Activated T-helper 1 cell treated with anti-CD3 and anti-CD28 coated beads, Interleukin-12 subunit alpha, Interleukin-12 subunit beta, Interleukin-2, Interleukin-4 antibody, amounts not matched to agents 30 ng/mL and 10 ng/mL and 1 ng/mL, durations not matched to agents 14 hours and 24 hours and 36 hours (primary cell): Measurements from ENCODE around the gene TAS2R1. TPM values are rescaled to one million over a fixed set of nuclear protein-coding genes. Genes with fewer than 3 reads are reported as not detected.

Source experiments
- DNase-seq: peaks from one replicate; pipeline ENCODE4 v3.0.0; 2021; ENCODE audit warnings: low spot score
- H3K27ac Mint-ChIP-seq: one replicate; pipeline ENCODE4 v1.8.0; 2021; ENCODE audit warnings: mild to moderate bottlenecking, mixed read lengths
- H3K27me3 Mint-ChIP-seq: one replicate; pipeline ENCODE4 v1.8.0; 2022; ENCODE audit warnings: mild to moderate bottlenecking, moderate library complexity, mixed read lengths; ENCODE audit not compliant: insufficient read depth
- H3K36me3 Mint-ChIP-seq: one replicate; pipeline ENCODE4 v1.8.0; 2021; ENCODE audit warnings: low read depth, mixed read lengths
- H3K4me1 Mint-ChIP-seq: one replicate; pipeline ENCODE4 v1.8.0; 2021; ENCODE audit warnings: low read depth, mixed read lengths
- H3K4me3 Mint-ChIP-seq: one replicate; pipeline ENCODE4 v1.8.0; 2021; ENCODE audit warnings: mild to moderate bottlenecking, moderate library complexity, mixed read lengths
- H3K9me3 Mint-ChIP-seq: one replicate; pipeline ENCODE4 v1.8.0; 2021; ENCODE audit warnings: mixed read lengths
- intact Hi-C: fragments of 100-400 bp; cut with micrococcal nuclease; formaldehyde crosslinking; loops from one replicate; pipeline ENCODE4 v1.15.1; 2024
- total RNA-seq: library from RNA; stranded (reverse); gene quantifications from 2 replicates; pipeline ENCODE4 v1.2.3, GENCODE V29; 2022

TAS2R1 gene
- total RNA-seq, 1 donor from 2014 or later, result not detected

DNA sequence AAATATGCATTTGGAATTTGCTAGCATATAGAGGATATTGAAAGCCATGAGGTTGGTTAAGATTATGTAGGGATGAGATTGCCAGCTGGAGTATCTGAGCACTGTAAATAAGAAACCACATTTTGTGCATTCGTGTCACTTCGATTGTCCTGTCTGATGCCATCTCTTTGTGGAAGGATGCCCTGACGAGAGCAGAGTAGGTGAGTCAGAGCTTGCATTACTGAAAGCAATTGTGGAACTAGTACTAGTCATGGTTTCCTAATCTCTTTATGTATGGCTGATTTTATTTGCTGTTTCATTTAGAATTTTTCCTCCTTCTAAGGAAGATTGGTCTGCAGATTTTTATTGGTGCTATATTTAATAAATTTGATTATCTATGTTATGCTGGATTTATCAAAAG, 14.5 kb upstream of the TAS2R1 start:
- Mint-ChIP-seq H3K4me1 (no peaks in the 10 kb centered on the region), H3K27ac (no peak overlapping the region), H3K4me3 (no peak overlapping the region), H3K9me3 (peaks cover 1% of the 10 kb centered on the region), H3K36me3 (no peaks in the 10 kb centered on the region), H3K27me3 (no peaks in the 10 kb centered on the region)
- intact Hi-C loops, result no loop called here
- DNase-seq, result no peak

DNA sequence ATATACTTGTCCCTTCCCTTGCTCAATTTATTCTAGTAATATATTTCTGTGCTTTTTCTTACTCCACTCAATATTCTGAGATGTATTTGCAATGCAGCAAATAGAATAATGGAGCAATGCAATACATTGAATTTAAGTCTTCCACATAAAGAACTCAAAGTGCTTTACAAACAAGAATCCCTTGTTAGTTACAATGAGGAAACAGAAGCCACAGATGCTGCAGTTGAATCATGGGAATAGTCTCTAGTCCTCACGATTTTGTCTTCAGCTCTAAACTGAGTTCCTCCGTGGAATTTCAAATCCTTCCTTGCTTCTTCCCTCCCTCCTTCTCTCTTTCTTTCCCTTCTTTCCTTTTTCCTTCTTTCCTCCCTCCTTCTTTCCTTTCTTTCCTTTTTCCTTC, 12.5 kb upstream of the TAS2R1 start:
- intact Hi-C loops, result no loop called here
- Mint-ChIP-seq H3K27me3 (no peaks in the 10 kb centered on the region), H3K27ac (no peak overlapping the region), H3K4me1 (no peaks in the 10 kb centered on the region), H3K4me3 (no peak overlapping the region), H3K9me3 (peaks cover 13% of the 10 kb centered on the region), H3K36me3 (no peaks in the 10 kb centered on the region)
- DNase-seq, result no peak

DNA sequence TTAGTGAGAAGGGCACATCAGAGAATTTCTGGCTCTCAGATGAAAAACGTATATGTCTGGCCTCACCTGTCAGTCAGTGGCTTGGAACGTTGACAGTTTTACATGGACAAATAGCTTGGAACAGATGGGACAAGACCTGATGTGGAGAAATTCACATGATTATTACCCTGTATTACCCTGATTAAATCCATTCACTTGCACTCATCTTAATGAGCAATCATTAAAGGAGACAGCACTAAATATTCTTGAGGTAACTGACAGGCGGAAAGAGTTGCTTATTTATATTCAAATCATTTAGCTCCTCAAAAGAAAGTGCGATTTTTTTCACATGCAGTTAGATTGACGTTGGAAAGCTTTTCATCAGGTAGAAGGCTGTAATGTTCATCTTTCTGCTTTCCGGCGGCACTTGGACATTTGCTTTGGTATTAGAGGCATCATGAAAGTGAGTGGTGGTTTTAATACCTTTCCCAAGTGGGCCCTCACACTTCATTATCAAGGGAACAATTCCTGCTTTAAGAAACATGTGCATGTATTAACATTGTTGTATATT, 11.7 kb upstream of the TAS2R1 start:
- no peak overlapping the region for H3K4me3 Mint-ChIP-seq
- peaks cover 13% of the 10 kb centered on the region for H3K9me3 Mint-ChIP-seq

DNA sequence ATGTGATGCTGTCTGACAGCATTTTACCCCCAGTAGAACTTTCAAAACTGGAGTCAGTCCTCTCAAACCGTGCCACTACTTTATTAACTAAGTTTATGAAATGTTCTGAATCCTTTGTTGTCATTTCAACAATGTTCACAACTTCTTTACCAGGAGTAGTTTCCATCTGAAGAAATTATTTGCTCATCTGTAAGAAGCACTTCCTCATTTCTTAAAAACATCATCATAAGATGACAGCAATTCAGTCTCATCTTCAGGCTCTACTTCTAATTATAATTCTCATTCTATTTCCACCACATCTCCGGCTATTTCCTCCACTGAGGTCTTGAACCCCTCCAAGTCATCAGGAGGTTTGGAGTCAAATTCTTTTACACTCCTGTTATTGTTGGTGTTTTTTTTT, 2.3 kb upstream of the TAS2R1 start:
- Mint-ChIP-seq H3K4me3 (no peak overlapping the region), H3K4me1 (no peaks in the 10 kb centered on the region), H3K27ac (no peak overlapping the region), H3K27me3 (no peaks in the 10 kb centered on the region), H3K9me3 (peaks cover 19% of the 10 kb centered on the region), H3K36me3 (no peaks in the 10 kb centered on the region)
- intact Hi-C loops, result no loop called here
- no peak for DNase-seq

More for the DNA sequence above, 11.7 kb upstream of the TAS2R1 start:
- H3K36me3 Mint-ChIP-seq, result no peaks in the 10 kb centered on the region
- no peak for DNase-seq
- intact Hi-C loops, result no loop called here
- H3K27me3 Mint-ChIP-seq, result no peaks in the 10 kb centered on the region
- H3K4me1 Mint-ChIP-seq, result no peaks in the 10 kb centered on the region
- no peak overlapping the region for H3K27ac Mint-ChIP-seq

DNA sequence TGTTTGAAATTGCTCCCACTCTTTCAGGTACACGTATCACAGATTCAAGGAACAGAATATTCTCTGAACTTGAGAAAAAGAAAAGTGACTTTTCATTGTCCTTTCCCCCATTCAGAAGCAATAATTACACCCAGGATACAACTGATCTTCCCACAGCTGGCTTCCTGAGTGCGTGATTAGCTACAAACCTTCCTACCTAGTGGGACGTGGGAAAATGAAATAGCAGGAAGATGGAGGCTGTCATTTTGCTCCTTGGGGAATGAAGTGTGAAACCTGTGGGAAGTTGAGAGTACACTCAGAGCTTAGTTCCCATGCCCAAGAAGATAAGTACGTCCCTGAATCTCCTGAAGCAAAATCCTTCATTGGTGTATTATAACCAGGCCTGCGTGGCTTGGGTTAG, 2.6 kb downstream of the TAS2R1 start:
- intact Hi-C loops, result no loop called here
- Mint-ChIP-seq H3K4me1 (no peaks in the 10 kb centered on the region), H3K9me3 (peaks cover 5% of the 10 kb centered on the region), H3K27me3 (no peaks in the 10 kb centered on the region), H3K27ac (no peak overlapping the region), H3K4me3 (no peak overlapping the region), H3K36me3 (no peaks in the 10 kb centered on the region)
- DNase-seq, result no peak

DNA sequence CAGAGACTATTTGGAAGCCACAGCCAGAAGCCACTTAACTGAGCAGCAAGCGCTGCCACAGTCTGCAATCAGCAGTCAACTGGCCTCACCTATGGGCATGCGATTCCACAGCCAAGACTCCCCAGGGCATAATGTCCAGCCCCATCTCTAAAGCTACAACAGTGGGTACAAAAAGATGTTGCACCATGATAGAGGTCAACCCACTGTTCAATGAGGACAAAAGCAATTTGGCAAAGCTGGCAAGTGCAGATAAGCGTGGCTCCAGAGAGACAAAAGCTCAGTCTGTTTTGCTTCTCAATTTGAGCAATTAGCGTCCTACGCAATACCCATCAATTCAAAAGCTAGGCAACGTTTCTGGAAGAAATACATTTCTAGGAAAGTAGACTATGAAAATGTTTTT, 3.2 kb downstream of the TAS2R1 start:
- H3K27me3 Mint-ChIP-seq, result no peaks in the 10 kb centered on the region
- intact Hi-C loops, result no loop called here
- H3K27ac Mint-ChIP-seq, result no peak overlapping the region
- H3K36me3 Mint-ChIP-seq, result no peaks in the 10 kb centered on the region
- no peaks in the 10 kb centered on the region for H3K4me1 Mint-ChIP-seq
- peaks cover 5% of the 10 kb centered on the region for H3K9me3 Mint-ChIP-seq
- H3K4me3 Mint-ChIP-seq, result no peak overlapping the region
- no peak for DNase-seq

DNA sequence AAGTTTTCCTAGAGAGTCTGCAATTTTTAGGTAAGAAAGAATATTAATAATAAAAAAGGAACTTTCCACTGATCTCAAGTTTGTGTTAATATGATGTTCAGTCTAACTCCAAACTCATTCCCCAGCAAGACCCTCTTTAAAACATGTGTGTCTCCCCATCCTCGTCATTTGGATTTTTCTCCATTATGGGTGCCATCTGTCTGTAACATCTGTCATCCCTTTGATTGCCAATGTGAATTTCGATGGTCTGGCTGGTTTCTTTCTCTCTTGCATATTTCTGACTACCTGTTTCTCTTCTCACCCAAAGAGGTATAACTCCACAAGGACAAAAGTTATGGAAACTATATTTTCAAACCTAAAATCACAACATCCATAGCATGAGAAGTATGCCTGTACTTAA, 4.4 kb downstream of the TAS2R1 start:
- H3K36me3 Mint-ChIP-seq, result no peaks in the 10 kb centered on the region
- H3K27me3 Mint-ChIP-seq, result no peaks in the 10 kb centered on the region
- no peak for DNase-seq
- H3K4me3 Mint-ChIP-seq, result no peak overlapping the region
- H3K9me3 Mint-ChIP-seq, result peaks cover 5% of the 10 kb centered on the region
- H3K27ac Mint-ChIP-seq, result no peak overlapping the region
- intact Hi-C loops, result no loop called here
- H3K4me1 Mint-ChIP-seq, result no peaks in the 10 kb centered on the region

DNA sequence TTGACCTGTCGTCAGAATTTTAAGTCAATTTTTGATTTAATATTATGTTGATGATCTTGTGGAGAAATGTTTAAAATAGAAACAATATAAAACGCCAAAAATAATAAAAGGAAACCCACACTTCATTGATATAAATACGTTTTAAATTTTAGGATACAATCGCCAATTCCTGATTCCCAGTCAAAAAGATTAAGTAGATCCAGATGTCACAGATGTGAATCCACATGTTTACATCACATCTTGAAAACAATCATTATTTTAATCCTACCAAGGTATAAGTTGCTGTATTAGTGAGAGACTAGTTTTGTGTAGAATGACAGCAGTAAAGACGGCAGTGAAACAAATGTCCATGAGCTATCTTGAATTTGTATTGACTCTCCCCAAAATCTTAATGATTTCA, 4.9 kb downstream of the TAS2R1 start:
- no peaks in the 10 kb centered on the region for H3K36me3 Mint-ChIP-seq
- no peaks in the 10 kb centered on the region for H3K27me3 Mint-ChIP-seq
- DNase-seq, result no peak
- no peak overlapping the region for H3K27ac Mint-ChIP-seq
- H3K9me3 Mint-ChIP-seq, result peaks cover 5% of the 10 kb centered on the region
- H3K4me1 Mint-ChIP-seq, result no peaks in the 10 kb centered on the region
- H3K4me3 Mint-ChIP-seq, result no peak overlapping the region
- intact Hi-C loops, result no loop called here

DNA sequence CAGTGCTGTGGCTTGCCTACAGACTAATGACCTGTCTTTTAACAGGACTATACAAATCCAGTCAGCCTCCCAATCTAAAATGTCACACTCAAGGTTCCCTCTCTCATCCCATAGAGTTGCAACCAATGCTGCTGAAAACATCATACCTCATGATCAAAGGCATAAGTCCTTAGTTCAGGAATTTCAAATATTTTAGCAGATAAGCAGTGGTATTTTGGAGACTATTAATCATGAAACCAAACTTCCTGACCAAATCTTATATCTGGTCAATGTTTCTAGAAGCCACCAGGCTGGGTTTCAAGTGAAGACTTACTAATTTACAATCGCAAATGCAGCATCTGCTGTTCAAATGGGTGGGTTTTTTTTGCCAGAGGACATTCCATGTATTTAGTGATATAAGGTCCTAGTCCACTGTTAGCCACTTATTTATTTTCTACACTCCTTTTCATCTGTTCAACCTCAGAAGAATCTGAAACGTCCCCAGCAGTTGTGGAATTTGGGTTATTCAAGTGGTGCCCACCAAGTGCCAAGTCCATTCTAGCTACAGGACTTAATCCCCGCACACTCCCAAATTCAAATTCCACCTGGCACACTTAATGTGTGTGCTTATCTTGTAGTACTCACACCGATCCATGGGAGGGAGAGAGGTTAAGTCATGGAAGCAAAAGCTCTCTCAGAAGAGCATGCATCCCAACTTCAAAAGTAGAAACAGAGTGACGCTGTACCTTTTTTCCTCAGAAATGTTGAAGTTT, 5.8 kb downstream of the TAS2R1 start:
- intact Hi-C loops, result no loop called here
- no peak for DNase-seq
- Mint-ChIP-seq H3K9me3 (peaks cover 5% of the 10 kb centered on the region), H3K27ac (no peak overlapping the region), H3K36me3 (no peaks in the 10 kb centered on the region), H3K4me3 (no peak overlapping the region), H3K4me1 (no peaks in the 10 kb centered on the region), H3K27me3 (no peaks in the 10 kb centered on the region)

DNA sequence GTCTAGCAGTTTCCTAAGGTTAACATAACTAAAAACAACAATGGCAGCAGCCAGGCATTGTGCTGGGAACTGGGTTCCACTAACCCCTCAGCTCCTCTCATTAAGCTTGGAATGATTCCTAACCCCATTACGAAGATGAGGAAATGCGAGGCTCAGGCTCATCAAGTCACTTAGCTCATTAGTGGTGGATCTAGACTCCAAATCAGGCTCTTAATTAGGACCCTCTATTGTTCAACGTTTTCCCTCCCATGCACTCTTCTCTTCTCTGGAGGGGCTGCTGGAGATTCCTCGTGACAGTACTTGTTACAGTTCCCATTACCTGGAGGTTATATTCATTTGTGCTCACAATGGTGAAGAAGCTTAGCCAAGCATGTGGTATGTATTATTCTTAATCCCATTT, 6.5 kb downstream of the TAS2R1 start:
- Mint-ChIP-seq H3K27ac (no peak overlapping the region), H3K9me3 (peaks cover 5% of the 10 kb centered on the region), H3K27me3 (no peaks in the 10 kb centered on the region), H3K4me1 (no peaks in the 10 kb centered on the region), H3K4me3 (no peak overlapping the region), H3K36me3 (no peaks in the 10 kb centered on the region)
- no peak for DNase-seq
- intact Hi-C loops, result no loop called here

DNA sequence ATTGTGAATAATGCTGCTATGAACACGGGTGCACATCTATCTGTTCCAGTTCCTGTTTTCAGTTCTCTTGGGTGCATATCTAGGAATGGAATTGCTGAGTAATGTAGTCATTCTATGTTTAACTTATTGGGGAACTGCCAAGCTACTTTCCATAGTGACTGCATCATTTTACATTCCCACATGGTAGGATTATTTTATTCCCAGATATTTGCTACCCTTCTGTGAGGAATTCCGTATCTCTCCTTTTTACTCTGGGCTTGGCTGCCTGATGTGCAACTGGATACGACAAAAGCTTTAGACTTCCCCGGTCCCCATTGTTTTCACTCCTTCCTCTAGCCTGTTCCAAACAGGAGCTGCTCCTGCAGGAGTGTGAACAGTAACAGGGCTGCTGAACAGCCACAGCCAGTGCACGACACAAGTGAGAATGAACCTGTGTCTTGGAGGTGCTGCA, 7.2 kb downstream of the TAS2R1 start:
- Mint-ChIP-seq H3K9me3 (peaks cover under 1% of the 10 kb centered on the region), H3K4me1 (no peaks in the 10 kb centered on the region), H3K36me3 (no peaks in the 10 kb centered on the region), H3K4me3 (no peak overlapping the region), H3K27me3 (no peaks in the 10 kb centered on the region), H3K27ac (no peak overlapping the region)
- DNase-seq, result no peak
- intact Hi-C loops, result no loop called here

DNA sequence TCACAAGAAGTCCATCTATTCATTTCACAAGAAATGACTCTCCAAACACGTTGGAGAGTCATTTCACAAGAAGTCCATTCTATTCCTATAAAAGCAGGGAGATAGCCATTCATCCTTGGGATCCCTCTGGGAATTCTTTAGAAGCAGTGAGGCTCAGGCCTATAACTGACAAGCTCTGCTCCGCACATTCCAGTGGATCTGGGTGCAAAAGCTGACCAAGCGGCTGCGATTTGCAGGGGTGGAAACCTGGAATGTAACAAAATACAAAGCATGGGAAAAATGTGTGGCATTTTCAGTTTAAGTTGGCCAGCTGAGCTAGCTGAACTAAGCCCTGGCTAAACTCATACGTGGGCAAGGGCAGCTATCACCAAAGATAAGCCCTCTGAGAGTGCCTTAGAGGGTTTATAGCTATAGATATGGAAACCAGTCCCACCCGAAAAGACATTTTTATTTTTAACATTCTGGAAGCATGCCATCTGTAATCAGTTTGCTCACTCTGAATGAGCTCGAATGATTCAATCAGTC, 8.7 kb downstream of the TAS2R1 start:
- H3K4me1 Mint-ChIP-seq, result no peaks in the 10 kb centered on the region
- intact Hi-C loops, result no loop called here
- DNase-seq, result no peak
- H3K9me3 Mint-ChIP-seq, result no peaks in the 10 kb centered on the region
- no peaks in the 10 kb centered on the region for H3K27me3 Mint-ChIP-seq
- H3K4me3 Mint-ChIP-seq, result no peak overlapping the region
- H3K36me3 Mint-ChIP-seq, result no peaks in the 10 kb centered on the region
- H3K27ac Mint-ChIP-seq, result no peak overlapping the region

DNA sequence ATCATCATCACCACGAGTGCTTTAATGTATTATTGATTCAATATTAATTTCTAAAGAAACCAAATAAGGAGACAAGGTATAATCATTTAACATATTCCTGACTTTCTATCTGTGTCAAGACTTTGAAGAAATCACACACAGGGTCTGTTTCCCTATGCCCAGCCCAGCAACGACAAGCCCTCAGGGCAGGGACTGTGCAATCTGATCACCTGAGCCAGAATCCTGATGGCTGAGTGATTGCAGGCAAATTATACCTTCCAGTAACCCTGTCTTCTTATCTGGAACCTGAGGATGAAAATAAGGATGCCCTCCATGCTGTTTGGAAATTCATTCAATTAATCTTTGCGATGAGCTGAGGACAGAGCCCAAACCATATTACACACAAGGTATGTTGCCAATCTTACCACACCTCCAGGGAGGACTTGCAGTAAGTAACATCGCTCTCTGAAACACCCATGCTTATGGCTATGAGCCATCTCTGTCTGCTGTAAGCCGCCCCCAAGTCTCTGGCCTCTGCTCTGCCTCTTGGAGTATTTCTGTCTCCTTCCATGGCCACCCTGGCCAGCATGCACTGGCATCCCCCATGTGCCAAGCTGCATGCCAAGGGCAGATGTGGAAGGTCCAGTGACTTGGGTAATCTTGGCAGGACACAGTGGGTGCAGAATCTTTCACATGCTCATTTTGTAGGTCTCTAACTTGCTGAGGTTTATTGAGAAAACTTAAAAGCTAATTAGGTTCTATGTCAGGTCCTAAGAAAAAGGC, 10.6 kb downstream of the TAS2R1 start:
- no peak for DNase-seq
- Mint-ChIP-seq H3K27me3 (no peaks in the 10 kb centered on the region), H3K27ac (no peak overlapping the region), H3K4me1 (no peaks in the 10 kb centered on the region), H3K4me3 (no peak overlapping the region), H3K9me3 (peaks cover 5% of the 10 kb centered on the region), H3K36me3 (no peaks in the 10 kb centered on the region)
- intact Hi-C loops, result no loop called here
